SU-DHL-6 (cell line): ENCODE results near the gene MRPL38.

Experiments used
- H2AFZ ChIP-seq: fragments of 200-600 bp; sonication (generic); 2 replicates; pipeline ENCODE4 v1.6.1; 2014; ENCODE audit warnings: low read depth, mild to moderate bottlenecking, moderate library complexity, mixed read lengths, antibody characterized with exemption, low read length; ENCODE audit not compliant: severe bottlenecking
- H3F3A ChIP-seq: fragments of 200-600 bp; shearing (Covaris generic); 2 replicates; pipeline ENCODE4 v1.6.0; 2016; ENCODE audit warnings: antibody characterized with exemption, mild to moderate bottlenecking; ENCODE audit not compliant: insufficient read depth
- H3K27ac ChIP-seq: fragments of 200-600 bp; sonication (generic); 2 replicates; pipeline ENCODE4 v1.5.1; 2016; ENCODE audit warnings: low read depth, mild to moderate bottlenecking, low read length, moderate library complexity, mixed read lengths
- H3K27me3 ChIP-seq: fragments of 200-600 bp; sonication (generic), shearing (Covaris generic); 2 replicates; pipeline ENCODE4 v1.6.0; 2014; ENCODE audit warnings: mild to moderate bottlenecking, low read length
- H3K36me3 ChIP-seq: fragments of 200-600 bp; sonication (generic); 2 replicates; pipeline ENCODE4 v1.6.1; 2014; ENCODE audit warnings: mild to moderate bottlenecking, low read length, mixed read lengths
- H3K4me2 ChIP-seq: fragments of 300-600, 200-600 bp; shearing (Covaris generic), sonication (generic); 2 replicates; pipeline ENCODE4 v1.6.0; 2014; ENCODE audit warnings: low read length, low read depth, mild to moderate bottlenecking; ENCODE audit not compliant: poor library complexity, severe bottlenecking
- H3K4me3 ChIP-seq: fragments of 200-600 bp; sonication (generic); 2 replicates; pipeline ENCODE4 v1.5.1; 2014; ENCODE audit warnings: antibody characterized with exemption, low read length, mild to moderate bottlenecking, mixed read lengths; ENCODE audit not compliant: insufficient read depth, poor library complexity, severe bottlenecking
- H3K79me2 ChIP-seq: fragments of 200-600 bp; sonication (generic); 2 replicates; pipeline ENCODE4 v1.6.1; 2014; ENCODE audit warnings: mild to moderate bottlenecking, low read length, moderate library complexity; ENCODE audit not compliant: insufficient read depth
- H3K9ac ChIP-seq: fragments of 200-600 bp; sonication (generic); 2 replicates; pipeline ENCODE4 v1.7.0; 2014; ENCODE audit warnings: mild to moderate bottlenecking, low read length
- H3K9me2 ChIP-seq: fragments of 200-600 bp; sonication (generic); replicated peaks from 2 replicates; pipeline ENCODE4 v1.6.1; 2014; ENCODE audit warnings: low read length; ENCODE audit not compliant: insufficient read depth
- H3K9me3 ChIP-seq: fragments of 200-600 bp; sonication (generic); 2 replicates; pipeline ENCODE4 v1.6.1; 2014; ENCODE audit warnings: low read length, mixed read lengths; ENCODE audit not compliant: insufficient read depth
- H4K20me1 ChIP-seq: fragments of 200-600 bp; sonication (generic); 2 replicates; pipeline ENCODE4 v1.6.1; 2014; ENCODE audit warnings: low read depth, mild to moderate bottlenecking, antibody characterized with exemption, low read length, moderate library complexity, mixed read lengths
- CTCF ChIP-seq: fragments of 200-600 bp; sonication (generic); IDR thresholded peaks from one replicate; pipeline ENCODE4 v1.5.1; 2017; ENCODE audit warnings: antibody characterized with exemption, mild to moderate bottlenecking, low read length, moderate library complexity; ENCODE audit not compliant: insufficient read depth, poor library complexity, severe bottlenecking
- EZH2phosphoT487 ChIP-seq: fragments of 200-600 bp; sonication (generic), shearing (Covaris generic); conservative IDR thresholded peaks from 2 replicates; pipeline ENCODE4 v1.6.1; 2018; ENCODE audit warnings: mild to moderate bottlenecking, antibody characterized with exemption, low read length, moderate library complexity, mixed read lengths

Gene MRPL38

DNA sequence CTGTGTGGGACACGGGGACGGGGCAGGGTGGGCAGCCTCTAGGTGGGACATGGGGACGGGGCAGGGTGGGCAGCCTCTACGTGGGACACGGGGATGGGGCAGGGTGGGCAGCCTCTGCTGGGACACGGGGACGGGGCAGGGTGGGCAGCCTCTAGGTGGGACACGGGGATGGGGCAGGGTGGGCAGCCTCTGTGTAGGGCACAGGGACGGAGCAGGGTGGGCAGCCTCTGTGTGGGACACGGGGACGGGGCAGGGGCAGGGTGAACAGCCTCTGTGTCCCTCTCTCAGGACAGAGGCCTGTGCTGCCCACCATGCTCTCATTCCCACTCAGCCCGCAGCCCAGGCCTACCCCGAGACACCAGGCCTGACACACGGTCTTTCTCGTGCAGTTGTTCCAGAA, 16.9 kb upstream of the MRPL38 start:
- TF ChIP-seq EZH2phosphoT487 (no peak), CTCF (no peak)
- H2AFZ ChIP-seq = no peak overlapping the region
- no peaks in the 10 kb centered on the region for H3K36me3 ChIP-seq
- H3K79me2 ChIP-seq = no peaks in the 10 kb centered on the region
- H3K4me3 ChIP-seq = no peak overlapping the region
- H3K9me2 ChIP-seq = no peaks in the 10 kb centered on the region
- no peaks in the 10 kb centered on the region for H4K20me1 ChIP-seq
- H3K4me2 ChIP-seq = no peak overlapping the region
- H3F3A ChIP-seq = no peaks in the 10 kb centered on the region
- H3K27me3 ChIP-seq = no peaks in the 10 kb centered on the region
- H3K9me3 ChIP-seq = no peaks in the 10 kb centered on the region
- no peak overlapping the region for H3K27ac ChIP-seq
- no peak overlapping the region for H3K9ac ChIP-seq

- H3K9ac ChIP-seq = no peak overlapping the region
- H4K20me1 ChIP-seq = no peaks in the 10 kb centered on the region
- H3K4me2 ChIP-seq = no peak overlapping the region
- no peaks in the 10 kb centered on the region for H3F3A ChIP-seq
- no peaks in the 10 kb centered on the region for H3K9me2 ChIP-seq
- H3K27ac ChIP-seq = no peak overlapping the region
- H3K4me3 ChIP-seq = no peak overlapping the region
- H2AFZ ChIP-seq = no peak overlapping the region
- no peaks in the 10 kb centered on the region for H3K36me3 ChIP-seq
- no peaks in the 10 kb centered on the region for H3K9me3 ChIP-seq
- no peaks in the 10 kb centered on the region for H3K79me2 ChIP-seq
- no peak for TF ChIP-seq CTCF
- no peak for TF ChIP-seq EZH2phosphoT487
- H3K27me3 ChIP-seq = no peaks in the 10 kb centered on the region
These were observed 15.4 kb upstream of the MRPL38 start for GRCh38 chr17:75920045-75920560.

DNA sequence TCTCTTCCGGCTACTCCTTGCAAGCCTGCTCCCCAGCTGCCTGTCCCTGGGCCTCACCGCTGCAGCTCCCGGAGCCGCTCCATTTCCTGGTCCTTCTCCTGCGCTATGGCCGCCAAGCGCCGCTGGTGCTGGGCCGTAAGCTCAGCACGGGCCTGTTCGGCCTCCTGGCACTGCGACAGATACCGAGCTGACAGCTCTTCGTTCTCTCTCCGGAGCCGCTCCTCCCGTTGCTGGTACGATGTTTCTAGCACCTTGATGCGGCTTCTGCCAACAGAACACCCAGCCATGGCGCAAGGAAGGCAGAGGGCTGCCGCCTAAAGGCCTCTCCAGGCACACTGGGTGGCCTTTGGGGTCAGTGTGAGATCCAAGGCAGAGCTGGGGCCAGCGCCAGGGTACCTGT, 14.9 kb upstream of the MRPL38 start:
- H3K27ac ChIP-seq = no peak overlapping the region
- no peaks in the 10 kb centered on the region for H3K36me3 ChIP-seq
- H3K9me2 ChIP-seq = no peaks in the 10 kb centered on the region

More for the DNA sequence above, 14.9 kb upstream of the MRPL38 start:
- Histone ChIP-seq H3F3A (no peaks in the 10 kb centered on the region), H3K9me3 (no peaks in the 10 kb centered on the region), H3K79me2 (no peaks in the 10 kb centered on the region), H3K9ac (no peak overlapping the region), H3K4me2 (no peak overlapping the region), H3K27me3 (no peaks in the 10 kb centered on the region), H4K20me1 (no peaks in the 10 kb centered on the region), H2AFZ (no peak overlapping the region), H3K4me3 (no peak overlapping the region)
- TF ChIP-seq EZH2phosphoT487 = no peak
- no peak for TF ChIP-seq CTCF
